Sigmoid colon (tissue), 7 donors: ENCODE results near the gene ROPN1B. TPM values are rescaled to one million over a fixed set of nuclear protein-coding genes. Genes with fewer than 3 reads are reported as not detected.

ENCODE experiments used
- DNase-seq: peaks from one replicate; pipeline ENCODE4 v3.0.0-alpha.2; 2019
- H3K27ac ChIP-seq, 4 donors: fragments of 200-600 bp; sonication (generic); one replicate each; pipeline ENCODE4 v1.5.1; 2016 to 2019; ENCODE audit warnings: mild to moderate bottlenecking in 1 of 4
- H3K27me3 ChIP-seq, 3 donors: fragments of 200-600 bp; sonication (generic); one replicate each; pipeline ENCODE4 v1.5.1; 2019; ENCODE audit warnings: mild to moderate bottlenecking in 1 of 3
- H3K36me3 ChIP-seq, 4 donors: fragments of 200-600 bp; sonication (generic); one replicate each; pipeline ENCODE4 v1.5.1; 2016 to 2019
- H3K4me1 ChIP-seq, 4 donors: fragments of 200-600 bp; sonication (generic); one replicate each; pipeline ENCODE4 v1.5.1; 2017 to 2019
- H3K4me3 ChIP-seq, 4 donors: fragments of 200-600 bp; sonication (generic); one replicate each; pipeline ENCODE4 v1.5.1; 2017 to 2019; ENCODE audit warnings: mild to moderate bottlenecking in 2 of 4, moderate library complexity in 1 of 4
- H3K9me3 ChIP-seq, 4 donors: fragments of 200-600 bp in 3 of 4; sonication (generic) in 3 of 4; one replicate each; pipeline versions ENCODE4 v1.5.1 to v1.6.1; 2013 to 2019
- EP300 ChIP-seq, 4 donors: sonication (generic); formaldehyde crosslinking; IDR thresholded peaks; one replicate each; pipeline ENCODE4 v1.6.1; 2017; ENCODE audit warnings: antibody characterized with exemption in 4 of 4
- POLR2A ChIP-seq, 2 donors: fragments of 450-650 bp; IDR thresholded peaks; one replicate each; pipeline ENCODE4 v1.6.1; 2016; ENCODE audit warnings: antibody characterized with exemption in 2 of 2, mild to moderate bottlenecking in 2 of 2, moderate library complexity in 2 of 2
- POLR2AphosphoS5 ChIP-seq, 4 donors: sonication (generic); formaldehyde crosslinking; IDR thresholded peaks; one replicate each; pipeline ENCODE4 v1.6.1; 2017; ENCODE audit warnings: antibody characterized with exemption in 4 of 4
- WGBS, 2 donors: extraction: QIAGEN DNeasy Blood & Tissue Kit; methylation state at CpG; one replicate each; pipeline ENCODE4 v1.1.7; 2013; 5-methylcytosine and 5-hydroxymethylcytosine counted together
- intact Hi-C: fragments of 100-400 bp; cut with DNase I; formaldehyde crosslinking; loops from one replicate; pipeline ENCODE4 v1.15.1; 2023
- polyA plus RNA-seq, 3 donors: library from polyadenylated mRNA; stranded (reverse); fragments of 200-250 nt; gene quantifications; one replicate each; pipeline ENCODE4 v1.2.3, GENCODE V29; 2013
- total RNA-seq, 4 donors: library from RNA; depleted of rRNA; stranded (reverse); fragments of >200 nt; gene quantifications; one replicate each; pipeline ENCODE4 v1.1.0, GENCODE V29; 2016
- TF ChIP-seq, protein P1 (sequence below), 4 experiments: fragments of 450-650 bp in 3 of 4; fragments of 200-600 bp in 1 of 4; IDR thresholded peaks; one replicate each; pipeline ENCODE4 v1.5.1; 2016 to 2019; ENCODE audit warnings: antibody characterized with exemption in 4 of 4, mild to moderate bottlenecking in 3 of 4, moderate library complexity in 2 of 4
- donor health status: healthy with polysubstance abuse.
- donor health status: Bipolar disorder and iron deficiency.
- donor health status: healthy.

The ROPN1B gene
- total and polyA plus RNA-seq, 7 donors, result 0.06 to 1.1 TPM; not detected in 5

DNA sequence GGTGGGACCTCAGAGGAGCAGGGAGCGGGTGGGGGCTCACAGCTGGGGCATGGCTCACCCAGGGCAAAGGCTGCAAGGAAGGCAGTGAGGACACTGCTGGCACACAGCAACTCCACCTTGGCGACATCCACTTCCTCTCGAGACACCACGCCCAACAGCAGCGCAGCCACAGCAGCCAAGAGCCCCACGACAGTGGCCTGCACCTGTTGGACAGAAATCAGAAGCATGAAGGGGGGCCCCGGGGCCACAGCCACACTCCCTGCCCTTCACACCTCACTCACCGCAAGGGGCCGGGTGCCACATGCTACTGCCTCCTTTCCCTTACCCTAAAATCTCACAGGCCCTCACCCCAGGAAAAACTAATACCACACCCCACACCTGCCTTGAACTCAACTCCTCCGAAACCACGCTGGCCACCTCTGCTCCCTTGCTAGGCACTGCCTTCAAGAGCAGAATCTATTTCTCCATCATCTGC is 57.3 kb downstream of the ROPN1B start:
- peaks cover 0 to 8% (median 0%) of the 10 kb centered on the region in 4 donors for H3K9me3 ChIP-seq
- TF ChIP-seq, protein P1, sequence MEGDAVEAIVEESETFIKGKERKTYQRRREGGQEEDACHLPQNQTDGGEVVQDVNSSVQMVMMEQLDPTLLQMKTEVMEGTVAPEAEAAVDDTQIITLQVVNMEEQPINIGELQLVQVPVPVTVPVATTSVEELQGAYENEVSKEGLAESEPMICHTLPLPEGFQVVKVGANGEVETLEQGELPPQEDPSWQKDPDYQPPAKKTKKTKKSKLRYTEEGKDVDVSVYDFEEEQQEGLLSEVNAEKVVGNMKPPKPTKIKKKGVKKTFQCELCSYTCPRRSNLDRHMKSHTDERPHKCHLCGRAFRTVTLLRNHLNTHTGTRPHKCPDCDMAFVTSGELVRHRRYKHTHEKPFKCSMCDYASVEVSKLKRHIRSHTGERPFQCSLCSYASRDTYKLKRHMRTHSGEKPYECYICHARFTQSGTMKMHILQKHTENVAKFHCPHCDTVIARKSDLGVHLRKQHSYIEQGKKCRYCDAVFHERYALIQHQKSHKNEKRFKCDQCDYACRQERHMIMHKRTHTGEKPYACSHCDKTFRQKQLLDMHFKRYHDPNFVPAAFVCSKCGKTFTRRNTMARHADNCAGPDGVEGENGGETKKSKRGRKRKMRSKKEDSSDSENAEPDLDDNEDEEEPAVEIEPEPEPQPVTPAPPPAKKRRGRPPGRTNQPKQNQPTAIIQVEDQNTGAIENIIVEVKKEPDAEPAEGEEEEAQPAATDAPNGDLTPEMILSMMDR (IDR thresholded peaks at IDR 0.05), result no peak
- no peak for TF ChIP-seq POLR2AphosphoS5 (IDR thresholded peaks at IDR 0.05)
- TF ChIP-seq EP300 (IDR thresholded peaks at IDR 0.05), result no peak
- no peak for TF ChIP-seq POLR2A (IDR thresholded peaks at IDR 0.05)
- peaks cover 0 to 8% (median 0%) of the 10 kb centered on the region in 4 donors for H3K4me1 ChIP-seq
- peak; percentile 56 for DNase-seq
- no peaks in the 10 kb centered on the region for H3K27me3 ChIP-seq
- WGBS, 2 donors, result 84% methylated on average over 11 of the region's 11 CpGs
- no peak overlapping the region for H3K4me3 ChIP-seq
- peaks cover 0 to 35% (median 5%) of the 10 kb centered on the region in 4 donors for H3K36me3 ChIP-seq
- H3K27ac ChIP-seq, result no peak overlapping the region
- intact Hi-C loops, result no loop called here

DNA sequence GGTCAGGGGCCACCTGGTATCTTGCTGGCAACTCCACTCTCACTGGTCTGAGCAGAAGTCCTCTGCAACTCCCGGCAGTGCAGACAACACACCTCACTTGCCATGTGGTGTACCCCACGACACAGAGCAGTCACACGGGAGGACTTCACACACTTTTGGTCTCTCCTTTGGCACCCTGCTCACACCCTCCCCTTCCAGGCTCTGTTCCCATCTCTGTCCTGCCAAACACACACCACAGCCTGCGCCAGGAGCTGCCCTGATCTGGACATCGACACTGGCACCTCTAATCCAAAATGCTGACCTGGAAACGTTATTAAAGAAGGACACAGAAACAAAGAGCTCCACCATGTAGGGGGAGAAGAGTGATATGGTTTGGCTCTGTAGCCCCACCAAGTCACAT is 57.8 kb downstream of the ROPN1B start:
- H3K27ac ChIP-seq, result no peak overlapping the region
- no peak for TF ChIP-seq POLR2AphosphoS5 (IDR thresholded peaks at IDR 0.05)
- no peak for TF ChIP-seq POLR2A (IDR thresholded peaks at IDR 0.05)
- no peak for TF ChIP-seq EP300 (IDR thresholded peaks at IDR 0.05)
- TF ChIP-seq, protein P1 (IDR thresholded peaks at IDR 0.05), result no peak
- peaks cover 0 to 8% (median 0%) of the 10 kb centered on the region in 4 donors for H3K9me3 ChIP-seq
- peak; percentile 53 for DNase-seq
- no peak overlapping the region for H3K4me3 ChIP-seq
- no peaks in the 10 kb centered on the region for H3K27me3 ChIP-seq
- H3K36me3 ChIP-seq, result peaks cover 0 to 36% (median 6%) of the 10 kb centered on the region in 4 donors
- H3K4me1 ChIP-seq, result peaks cover 0 to 3% (median 0%) of the 10 kb centered on the region in 4 donors
- intact Hi-C loops, result no loop called here
- WGBS, 2 donors, result 86 to 91% methylated on average over 6 of the region's 6 CpGs

DNA sequence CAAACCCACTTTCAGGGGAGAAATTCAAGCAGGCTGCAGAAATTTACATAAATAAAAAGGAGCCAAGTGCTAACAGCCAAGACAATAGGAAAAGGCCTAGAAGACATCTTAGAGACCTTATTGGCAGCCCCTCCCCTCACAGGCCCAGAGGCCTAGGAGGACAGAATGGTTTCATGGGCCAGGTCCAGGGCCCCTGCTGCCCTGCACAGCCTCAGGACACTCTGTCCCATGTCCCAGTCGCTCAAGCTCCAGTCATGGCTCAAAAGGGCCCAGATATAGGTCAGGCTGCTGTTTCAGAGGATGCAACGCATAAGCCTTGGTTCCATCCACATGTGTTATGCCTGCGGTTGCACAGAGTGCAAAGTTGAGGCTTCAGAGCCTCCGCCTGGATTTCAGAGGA is 59.1 kb downstream of the ROPN1B start:
- Histone ChIP-seq H3K36me3 (peaks cover 0 to 44% (median 8%) of the 10 kb centered on the region in 4 donors), H3K27me3 (no peaks in the 10 kb centered on the region), H3K4me1 (no peaks in the 10 kb centered on the region), H3K9me3 (peaks cover 0 to 8% (median 0%) of the 10 kb centered on the region in 4 donors), H3K4me3 (no peak overlapping the region), H3K27ac (no peak overlapping the region)
- intact Hi-C loops, result no loop called here
- 95 to 96% methylated on average over 4 of the region's 4 CpGs for WGBS, 2 donors
- DNase-seq, result peak; percentile 25
- TF ChIP-seq POLR2A (IDR thresholded peaks at IDR 0.05) (no peak), POLR2AphosphoS5 (IDR thresholded peaks at IDR 0.05) (no peak), EP300 (IDR thresholded peaks at IDR 0.05) (no peak)
- TF ChIP-seq, protein P1 (IDR thresholded peaks at IDR 0.05), result no peak

DNA sequence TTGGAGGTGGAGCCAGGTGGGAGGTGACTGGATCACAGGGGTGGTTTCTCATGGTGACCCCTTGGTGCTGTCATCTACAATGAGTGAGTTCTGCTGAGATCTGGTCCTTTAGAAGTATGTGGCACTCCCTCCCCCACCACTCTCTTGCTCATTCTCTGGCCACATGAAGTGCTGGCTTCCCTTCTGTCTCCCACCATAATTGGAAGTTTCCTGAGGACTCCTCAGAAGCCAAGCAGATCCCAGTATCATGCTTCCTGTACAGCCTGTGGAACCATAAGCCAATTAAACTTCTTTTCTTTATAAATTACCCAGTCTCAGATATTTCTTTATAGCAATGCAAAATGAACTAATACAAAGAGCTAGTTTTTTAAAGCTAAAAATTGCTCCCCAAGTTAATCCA is 60.3 kb downstream of the ROPN1B start:
- H3K9me3 ChIP-seq, result peaks cover 0 to 8% (median 0%) of the 10 kb centered on the region in 4 donors
- H3K4me1 ChIP-seq, result no peaks in the 10 kb centered on the region
- H3K4me3 ChIP-seq, result no peak overlapping the region
- H3K36me3 ChIP-seq, result peaks cover 0 to 38% (median 11%) of the 10 kb centered on the region in 4 donors
- H3K27ac ChIP-seq, result no peak overlapping the region
- H3K27me3 ChIP-seq, result no peaks in the 10 kb centered on the region
- DNase-seq, result peak; percentile 27
- intact Hi-C loops, result no loop called here
- TF ChIP-seq POLR2A (IDR thresholded peaks at IDR 0.05) (no peak), EP300 (IDR thresholded peaks at IDR 0.05) (no peak), POLR2AphosphoS5 (IDR thresholded peaks at IDR 0.05) (no peak)
- TF ChIP-seq, protein P1 (IDR thresholded peaks at IDR 0.05), result no peak

DNA sequence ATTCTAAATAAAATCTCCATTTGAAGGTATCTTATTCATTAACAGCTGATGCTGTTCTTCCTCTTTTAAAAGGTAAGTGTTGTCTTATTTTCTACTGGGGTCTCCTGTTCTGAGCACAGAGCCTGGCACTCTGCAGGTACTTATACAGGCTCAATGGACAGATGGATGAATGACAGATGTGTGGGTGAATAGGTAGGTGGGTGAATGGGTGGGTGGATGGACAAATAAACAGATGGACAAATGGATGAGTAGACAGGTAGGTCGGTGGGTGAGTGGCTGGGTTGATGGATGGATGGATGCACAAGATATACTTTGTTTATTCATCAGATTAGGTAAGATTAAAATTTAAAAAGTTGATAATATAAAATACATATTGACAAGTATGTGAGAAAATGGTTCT is 61.5 kb downstream of the ROPN1B start:
- peaks cover 0 to 40% (median 9%) of the 10 kb centered on the region in 4 donors for H3K36me3 ChIP-seq
- H3K27me3 ChIP-seq, result no peaks in the 10 kb centered on the region
- intact Hi-C loops, result no loop called here
- H3K27ac ChIP-seq, result no peak overlapping the region
- TF ChIP-seq, protein P1 (IDR thresholded peaks at IDR 0.05), result no peak
- no peak for TF ChIP-seq POLR2AphosphoS5 (IDR thresholded peaks at IDR 0.05)
- no peak for TF ChIP-seq POLR2A (IDR thresholded peaks at IDR 0.05)
- TF ChIP-seq EP300 (IDR thresholded peaks at IDR 0.05), result no peak
- 88 to 89% methylated on average over 1 of the region's 1 CpG for WGBS, 2 donors
- H3K4me3 ChIP-seq, result no peak overlapping the region
- H3K4me1 ChIP-seq, result no peaks in the 10 kb centered on the region
- no peak for DNase-seq
- H3K9me3 ChIP-seq, result peaks cover 0 to 8% (median 0%) of the 10 kb centered on the region in 4 donors
